H9 (cell line): Measurements from ENCODE around the gene CRHR2. TPM values are rescaled to one million over a fixed set of nuclear protein-coding genes. Genes with fewer than 3 reads are reported as not detected.

Experiments used
- DNase-seq: peaks from one replicate; pipeline ENCODE4 v3.0.0-alpha.2; 2017
- H2AFZ ChIP-seq: one replicate; pipeline ENCODE4 v1.6.1; 2013; ENCODE audit warnings: mild to moderate bottlenecking, low read length, control low read depth, moderate library complexity
- H2AK5ac ChIP-seq: 2 replicates; pipeline ENCODE4 v1.6.1; 2013; ENCODE audit warnings: low read length, control low read depth, mixed read lengths; ENCODE audit not compliant: insufficient read length
- H2BK120ac ChIP-seq: one replicate; pipeline ENCODE4 v1.6.1; 2013; ENCODE audit warnings: low read depth, mild to moderate bottlenecking, low read length, control low read depth, inconsistent platforms; ENCODE audit not compliant: poor library complexity, severe bottlenecking
- H2BK12ac ChIP-seq: 2 replicates; pipeline ENCODE4 v1.6.1; 2013; ENCODE audit warnings: low read length, control low read depth, mixed read lengths, low read depth; ENCODE audit not compliant: insufficient read length
- H2BK15ac ChIP-seq: 2 replicates; pipeline ENCODE4 v1.6.1; 2013; ENCODE audit warnings: low read depth, low read length, control low read depth
- H2BK20ac ChIP-seq: one replicate; pipeline ENCODE4 v1.6.1; 2013; ENCODE audit warnings: low read depth, mild to moderate bottlenecking, low read length, control low read depth, inconsistent platforms; ENCODE audit not compliant: poor library complexity, severe bottlenecking
- H2BK5ac ChIP-seq: 2 replicates; pipeline ENCODE4 v1.6.1; 2013; ENCODE audit warnings: low read length, control low read depth, mixed read lengths; ENCODE audit not compliant: insufficient read length
- H3K14ac ChIP-seq: 2 replicates; pipeline ENCODE4 v1.6.1; 2013; ENCODE audit warnings: low read length, control low read depth; ENCODE audit not compliant: insufficient read depth
- H3K18ac ChIP-seq: 2 replicates; pipeline ENCODE4 v1.6.1; 2013; ENCODE audit warnings: low read depth, mild to moderate bottlenecking, mixed read lengths, low read length, control low read depth; ENCODE audit not compliant: insufficient read length
- H3K23ac ChIP-seq: 2 replicates; pipeline ENCODE4 v1.6.1; 2013; ENCODE audit warnings: low read length, control low read depth, mixed read lengths, low read depth; ENCODE audit not compliant: insufficient read length
- H3K23me2 ChIP-seq: 2 replicates; pipeline ENCODE4 v1.6.1; 2013; ENCODE audit warnings: low read depth, mild to moderate bottlenecking, mixed read lengths, low read length, control low read depth; ENCODE audit not compliant: insufficient read length, poor library complexity, severe bottlenecking
- H3K27ac ChIP-seq: 2 replicates; pipeline ENCODE4 v1.5.1; 2013; ENCODE audit warnings: low read length, control low read depth, mixed read lengths, low read depth; ENCODE audit not compliant: insufficient read length
- H3K27me3 ChIP-seq: 2 replicates; pipeline ENCODE4 v1.6.1; 2013; ENCODE audit warnings: low read length, control low read depth, inconsistent platforms; ENCODE audit not compliant: insufficient read depth
- H3K4ac ChIP-seq: 2 replicates; pipeline ENCODE4 v1.6.1; 2013; ENCODE audit warnings: low read depth, mild to moderate bottlenecking, control low read depth, inconsistent platforms, low read length, moderate library complexity
- H3K4me1 ChIP-seq: 2 replicates; pipeline ENCODE4 v1.6.1; 2013; ENCODE audit warnings: low read length, control low read depth, inconsistent platforms; ENCODE audit not compliant: insufficient read depth
- H3K4me2 ChIP-seq: 2 replicates; pipeline ENCODE4 v1.6.1; 2013; ENCODE audit warnings: low read length, control low read depth, mixed read lengths; ENCODE audit not compliant: insufficient read length, insufficient read depth
- H3K56ac ChIP-seq: 2 replicates; pipeline ENCODE4 v1.6.1; 2013; ENCODE audit warnings: low read depth, mild to moderate bottlenecking, mixed read lengths, low read length, control low read depth; ENCODE audit not compliant: insufficient read length
- H3K79me1 ChIP-seq: 2 replicates; pipeline ENCODE4 v1.6.1; 2013; ENCODE audit warnings: low read depth, mild to moderate bottlenecking, moderate library complexity, low read length, control low read depth, inconsistent platforms; ENCODE audit not compliant: insufficient read depth, poor library complexity, severe bottlenecking
- H3K79me2 ChIP-seq: 2 replicates; pipeline ENCODE4 v1.6.1; 2013; ENCODE audit warnings: low read length, control low read depth, inconsistent platforms; ENCODE audit not compliant: insufficient read depth
- H3K9ac ChIP-seq: 2 replicates; pipeline ENCODE4 v1.6.1; 2013; ENCODE audit warnings: low read length, control low read depth, mixed read lengths; ENCODE audit not compliant: insufficient read length; ENCODE audit errors: extremely low read depth
- H3K9me3 ChIP-seq: one replicate; pipeline ENCODE4 v1.6.1; 2013; ENCODE audit warnings: low read depth, low read length, inconsistent platforms; ENCODE audit not compliant: control insufficient read depth
- H3T11ph ChIP-seq: one replicate; pipeline ENCODE4 v1.6.1; 2013; ENCODE audit warnings: mild to moderate bottlenecking, low read length, control low read depth, inconsistent platforms
- H4K20me1 ChIP-seq: one replicate; pipeline ENCODE4 v1.6.1; 2013; ENCODE audit not compliant: control insufficient read depth, insufficient read length, insufficient read depth
- H4K5ac ChIP-seq: 2 replicates; pipeline ENCODE4 v1.6.1; 2013; ENCODE audit warnings: low read depth, mild to moderate bottlenecking, mixed read lengths, low read length, control low read depth; ENCODE audit not compliant: insufficient read length
- H4K8ac ChIP-seq: replicated peaks from 2 replicates; pipeline ENCODE4 v1.6.1; 2013; ENCODE audit warnings: low read length, control low read depth, mixed read lengths, low read depth; ENCODE audit not compliant: insufficient read length
- H4K91ac ChIP-seq: 2 replicates; pipeline ENCODE4 v1.6.1; 2013; ENCODE audit warnings: low read depth, mild to moderate bottlenecking, moderate library complexity, mixed read lengths, low read length, control low read depth; ENCODE audit not compliant: insufficient read length
- H3K27ac Mint-ChIP-seq, 3 experiments: 2 replicates in 2 of 3; 3 replicates in 1 of 3; pipeline ENCODE4 v1.8.0; 2020 to 2021; ENCODE audit warnings: mixed read lengths in 3 of 3, mild to moderate bottlenecking in 1 of 3, moderate library complexity in 1 of 3
- H3K27me3 Mint-ChIP-seq: 2 replicates; pipeline ENCODE4 v1.8.0; 2021; ENCODE audit warnings: low read depth, mild to moderate bottlenecking, moderate library complexity, mixed read lengths
- H3K36me3 Mint-ChIP-seq, 3 experiments: 2 replicates in 2 of 3; 3 replicates in 1 of 3; pipeline ENCODE4 v1.8.0; 2020 to 2021; ENCODE audit warnings: low read depth in 3 of 3, mixed read lengths in 3 of 3; ENCODE audit not compliant: insufficient read depth in 1 of 3
- H3K4me1 Mint-ChIP-seq, 2 experiments: 2 replicates each; pipeline ENCODE4 v1.8.0; 2020; ENCODE audit warnings: mixed read lengths in 2 of 2
- H3K4me3 Mint-ChIP-seq, 2 experiments: 2 replicates in 1 of 2; 3 replicates in 1 of 2; pipeline ENCODE4 v1.8.0; 2020 to 2021; ENCODE audit warnings: mild to moderate bottlenecking in 2 of 2, mixed read lengths in 2 of 2, moderate library complexity in 1 of 2
- H3K9me3 Mint-ChIP-seq, 2 experiments: 2 replicates in 1 of 2; 3 replicates in 1 of 2; pipeline ENCODE4 v1.8.0; 2020; ENCODE audit warnings: mild to moderate bottlenecking in 2 of 2, mixed read lengths in 2 of 2, moderate library complexity in 1 of 2
- WGBS: extraction: QIAGEN DNeasy Blood & Tissue Kit; methylation state at CpG from one replicate; pipeline ENCODE4 v1.1.7; 2013; ENCODE audit warnings: missing lambda C conversion rate, low lambda C conversion rate, mixed read lengths; ENCODE audit not compliant: insufficient read length; ENCODE audit errors: extremely low coverage; 5-methylcytosine and 5-hydroxymethylcytosine counted together
- total RNA-seq: library from RNA; stranded (reverse); gene quantifications from 2 replicates; pipeline ENCODE4 v1.2.1, GENCODE V29; 2021
- TF ChIP-seq, protein P1 (sequence below): fragments of 200-600 bp; sonication (generic); conservative IDR thresholded peaks from 3 replicates; pipeline ENCODE4 v1.8.0; 2021; ENCODE audit warnings: antibody characterized with exemption, mild to moderate bottlenecking

The CRHR2 gene
- total RNA-seq, 1 experiment from 2014 or later = 0.07 TPM

DNA sequence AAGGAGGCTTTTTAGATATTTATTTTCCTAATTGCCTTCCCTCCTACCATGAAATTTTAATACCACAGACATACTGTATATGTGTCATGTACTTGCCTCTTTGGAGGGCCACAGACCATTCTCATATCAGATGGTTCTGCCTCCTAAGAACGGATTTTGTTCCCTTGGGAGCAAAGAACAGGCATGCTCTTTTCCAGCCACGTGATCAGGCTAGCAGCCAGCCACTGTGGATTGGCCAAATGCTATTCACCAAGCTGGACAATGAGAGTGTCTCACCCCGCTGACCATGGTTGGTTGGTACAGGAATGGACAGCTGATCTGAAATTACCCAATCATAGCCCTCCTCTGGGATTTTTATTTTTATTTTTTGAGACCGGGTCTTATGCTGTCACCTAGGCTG, 21.5 kb upstream of the CRHR2 start:
- Histone ChIP-seq H4K8ac (no peak overlapping the region), H3K23me2 (no peaks in the 10 kb centered on the region), H3K4me2 (no peak overlapping the region), H3K4ac (no peak overlapping the region), H3K9me3 (no peaks in the 10 kb centered on the region), H2BK15ac (no peak overlapping the region), H4K91ac (no peak overlapping the region), H3K79me2 (no peaks in the 10 kb centered on the region), H3K23ac (no peak overlapping the region), H2BK12ac (no peak overlapping the region), H2BK5ac (no peak overlapping the region), H4K5ac (no peak overlapping the region), H4K20me1 (no peaks in the 10 kb centered on the region), H2AK5ac (no peak overlapping the region), H3K27me3 (no peaks in the 10 kb centered on the region), H3K79me1 (no peaks in the 10 kb centered on the region), H2BK20ac (no peak overlapping the region), H3K4me1 (no peaks in the 10 kb centered on the region; the same call in 1 of the 2 replicates), H3K9ac (no peak overlapping the region), H3T11ph (no peak overlapping the region), H3K14ac (no peak overlapping the region), H2BK120ac (no peak overlapping the region), H3K27ac (no peak overlapping the region), H3K18ac (no peak overlapping the region), H3K56ac (no peak overlapping the region), H2AFZ (no peak overlapping the region)
- TF ChIP-seq, protein P1, sequence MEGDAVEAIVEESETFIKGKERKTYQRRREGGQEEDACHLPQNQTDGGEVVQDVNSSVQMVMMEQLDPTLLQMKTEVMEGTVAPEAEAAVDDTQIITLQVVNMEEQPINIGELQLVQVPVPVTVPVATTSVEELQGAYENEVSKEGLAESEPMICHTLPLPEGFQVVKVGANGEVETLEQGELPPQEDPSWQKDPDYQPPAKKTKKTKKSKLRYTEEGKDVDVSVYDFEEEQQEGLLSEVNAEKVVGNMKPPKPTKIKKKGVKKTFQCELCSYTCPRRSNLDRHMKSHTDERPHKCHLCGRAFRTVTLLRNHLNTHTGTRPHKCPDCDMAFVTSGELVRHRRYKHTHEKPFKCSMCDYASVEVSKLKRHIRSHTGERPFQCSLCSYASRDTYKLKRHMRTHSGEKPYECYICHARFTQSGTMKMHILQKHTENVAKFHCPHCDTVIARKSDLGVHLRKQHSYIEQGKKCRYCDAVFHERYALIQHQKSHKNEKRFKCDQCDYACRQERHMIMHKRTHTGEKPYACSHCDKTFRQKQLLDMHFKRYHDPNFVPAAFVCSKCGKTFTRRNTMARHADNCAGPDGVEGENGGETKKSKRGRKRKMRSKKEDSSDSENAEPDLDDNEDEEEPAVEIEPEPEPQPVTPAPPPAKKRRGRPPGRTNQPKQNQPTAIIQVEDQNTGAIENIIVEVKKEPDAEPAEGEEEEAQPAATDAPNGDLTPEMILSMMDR = no peak
- H3K4me1 Mint-ChIP-seq = peaks cover 33 to 34% of the 10 kb centered on the region in 2 experiments
- H3K27ac Mint-ChIP-seq = no peak overlapping the region
- H3K4me3 Mint-ChIP-seq = no peak overlapping the region
- no peak for DNase-seq
- H3K27me3 Mint-ChIP-seq = peaks cover 13% of the 10 kb centered on the region
- no peaks in the 10 kb centered on the region; a peak in 1 of 5 replicates for H3K9me3 Mint-ChIP-seq
- WGBS = no CpG with 5 or more reads among the region's 4 CpGs
- no peaks in the 10 kb centered on the region for H3K36me3 Mint-ChIP-seq
